ENCODE results near the gene MYO1D. TPM values are rescaled to one million over a fixed set of nuclear protein-coding genes. Genes with fewer than 3 reads are reported as not detected.

Gene MYO1D
- total RNA-seq, 1 experiment from 2014 or later, result 35.7 TPM

- no TSS peak for BruUV-seq (replicated peaks)
- Histone ChIP-seq H3K9ac (ENCODE audit: low read length) (no peak overlapping the region), H3K27ac (ENCODE audit: low read depth, low read length) (no peak overlapping the region), H3K27me3 (ENCODE audit: insufficient read depth, low read length) (no peaks in the 10 kb centered on the region), H3K79me2 (ENCODE audit: insufficient read depth, low read length) (no peaks in the 10 kb centered on the region), H3K4me1 (ENCODE audit: control insufficient read depth in 1 of 2, insufficient read depth in 2 of 2, low read length in 2 of 2) (no peaks in the 10 kb centered on the region), H2AFZ (ENCODE audit: low read depth, low read length, poor library complexity, severe bottlenecking) (no peak overlapping the region), H4K20me1 (ENCODE audit: insufficient read depth) (no peaks in the 10 kb centered on the region), H3K36me3 (ENCODE audit: control insufficient read depth in 1 of 2, insufficient read depth in 2 of 2, low read length in 2 of 2) (no peaks in the 10 kb centered on the region), H3K9me2 (ENCODE audit: insufficient read depth) (no peaks in the 10 kb centered on the region), H3K4me2 (ENCODE audit: low read length) (no peak overlapping the region), H3K4me3 (replicated peaks in 1 of 2; ENCODE audit: low read depth in 1 of 2, low read length in 2 of 2) (no peak overlapping the region), H3K9me3 (ENCODE audit: control insufficient read depth in 1 of 2, insufficient read depth in 1 of 2, low read depth in 1 of 2, low read length in 2 of 2) (no peaks in the 10 kb centered on the region)
- ChIA-PET RAD21 (ENCODE audit: low non-redundant PET in 1 of 2, low total read pairs in 2 of 2, uncharacterized antibody in 2 of 2, unreplicated experiment in 2 of 2) (no interaction called here), POLR2A (no interaction called here), CTCF (no interaction called here)
- intact Hi-C loops (cut with micrococcal nuclease), result no loop called here
- TF ChIP-seq CEBPB (IDR thresholded peaks at IDR 0.05; ENCODE audit: low read depth) (no peak), SRF (IDR thresholded peaks at IDR 0.05; ENCODE audit: low read depth) (no peak), EZH2phosphoT487 (IDR thresholded peaks at IDR 0.05; ENCODE audit: borderline replicate concordance) (no peak), REST (IDR thresholded peaks at IDR 0.05; ENCODE audit: low read depth) (no peak), EGR1 (IDR thresholded peaks at IDR 0.05; ENCODE audit: low read depth) (no peak), MAX (IDR thresholded peaks at IDR 0.05) (no peak), ELF1 (IDR thresholded peaks at IDR 0.05; ENCODE audit: borderline replicate concordance, low read depth) (no peak), JUND (IDR thresholded peaks at IDR 0.05) (no peak), CTCF (IDR thresholded peaks at IDR 0.05 in 2 of 3, conservative IDR thresholded peaks at IDR 0.05 in 1 of 3; ENCODE audit: borderline replicate concordance in 1 of 3, insufficient read depth in 1 of 3, low read depth in 2 of 3, low read length in 2 of 3) (no peak), ZFX (IDR thresholded peaks at IDR 0.05) (no peak), YY1 (IDR thresholded peaks at IDR 0.05; ENCODE audit: extremely low read depth, insufficient replicate concordance, low read depth, low read length) (no peak), RAD21 (IDR thresholded peaks at IDR 0.05; ENCODE audit: low read depth) (no peak), ZNF274 (IDR thresholded peaks at IDR 0.05; ENCODE audit: low read depth, low read length) (no peak), FOSL1 (IDR thresholded peaks at IDR 0.05; ENCODE audit: low read depth) (no peak), EZH2 (IDR thresholded peaks at IDR 0.05) (no peak), ZBTB33 (IDR thresholded peaks at IDR 0.05; ENCODE audit: extremely low read depth, insufficient replicate concordance, low read length) (no peak)
- ATAC-seq, result no peak
- DNase-seq (ENCODE audit: low read depth, low spot score), result no peak
These were observed 83.1 kb downstream of the MYO1D start for GRCh38 chr17:32793841-32794240.

All from HCT116 (cell line).